ENCODE data around the gene DISC1. TPM values are rescaled to one million over a fixed set of nuclear protein-coding genes. Genes with fewer than 3 reads are reported as not detected.

Gene DISC1
- polyA plus RNA-seq, 12 donors: 5.2 to 8.5 (median 7.0) TPM; not detected in 1

GRCh38 chr1:231814521-231814920 lies 187.9 kb downstream of the DISC1 start:
- no peak for DNase-seq

GRCh38 chr1:231817801-231818200 lies 191.2 kb downstream of the DISC1 start:
- no peak for DNase-seq

GRCh38 chr1:231818337-231818736 lies 191.7 kb downstream of the DISC1 start:
- DNase-seq: peak; percentile 49

GRCh38 chr1:231821281-231821680 lies 194.7 kb downstream of the DISC1 start:
- no peak for DNase-seq

DNA sequence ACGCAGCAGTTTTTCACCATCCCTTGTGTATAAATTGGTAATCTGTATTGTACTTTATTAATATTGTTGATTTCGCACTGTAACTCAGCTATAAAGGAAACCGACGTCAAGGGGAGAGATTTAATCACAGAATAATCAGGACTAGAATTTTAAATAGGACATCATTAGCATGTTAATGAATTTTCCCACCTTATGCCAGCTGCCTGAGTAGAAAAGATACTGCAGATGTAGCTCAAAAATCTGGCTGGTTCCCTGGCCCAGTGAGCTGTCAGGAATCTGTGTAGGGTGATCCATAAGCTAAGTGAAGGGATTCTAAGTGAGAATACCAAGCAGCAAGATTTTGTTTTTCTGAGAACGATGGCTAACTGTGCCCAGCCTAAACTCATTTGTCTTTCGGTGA lies 195.5 kb downstream of the DISC1 start:
- no peak for DNase-seq

DNA sequence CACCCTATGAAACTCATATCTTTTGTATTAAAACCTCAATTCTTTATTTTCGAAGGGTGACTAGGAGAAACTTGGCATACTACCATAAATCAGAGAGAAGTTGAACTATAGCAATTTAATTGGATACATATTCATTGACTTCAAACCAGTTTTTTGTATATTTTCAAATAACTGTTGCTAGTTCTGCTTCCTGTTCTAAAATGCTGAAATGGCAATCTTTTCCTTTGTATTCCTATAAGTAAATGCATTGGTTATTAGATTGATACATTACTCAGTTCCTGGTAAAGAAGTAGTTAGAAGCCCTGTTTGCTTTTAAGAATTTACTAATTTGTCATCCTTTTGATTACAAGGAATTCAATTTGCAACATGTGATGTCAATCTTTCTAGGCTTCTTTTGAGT lies 200.0 kb downstream of the DISC1 start:
- DNase-seq: no peak

DNA sequence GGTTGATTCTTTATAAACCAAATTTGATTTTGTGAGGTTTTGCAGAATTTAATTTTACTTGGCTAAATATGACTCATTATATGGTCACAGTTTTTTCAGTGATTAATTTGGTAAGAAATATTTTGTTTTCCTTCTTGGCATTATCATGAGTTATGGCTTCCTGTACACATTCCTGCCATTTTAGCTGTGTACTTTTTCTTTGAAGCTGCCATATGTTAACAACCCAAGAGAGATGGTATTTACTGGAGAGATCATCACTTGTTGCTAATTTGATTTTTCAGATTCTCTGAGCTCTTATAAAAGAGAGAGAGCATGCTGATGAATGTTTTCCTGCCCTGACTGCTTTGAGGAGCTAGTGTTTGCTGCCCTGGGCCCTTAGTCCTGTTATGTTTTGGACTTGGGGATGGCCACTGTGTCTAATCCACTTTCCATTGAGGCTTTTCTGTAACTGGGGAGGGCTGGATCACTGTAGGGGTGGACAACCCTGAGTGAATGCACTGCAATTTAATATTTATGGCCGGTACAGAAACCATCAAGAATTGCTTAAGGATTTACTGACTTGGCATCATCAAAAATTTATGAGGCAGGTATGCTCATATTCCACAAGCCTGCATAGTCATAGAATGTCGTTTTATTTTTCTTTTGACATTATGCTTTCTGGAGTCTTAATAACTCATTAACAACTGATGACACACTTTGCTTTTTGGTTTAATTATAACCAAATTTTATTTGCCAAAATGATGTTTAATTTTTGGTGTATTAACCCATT lies 200.9 kb downstream of the DISC1 start:
- DNase-seq: no peak

- DNase-seq: no peak
Observed at GRCh38 chr1:231828182-231828920, 201.8 kb downstream of the DISC1 start.

DNA sequence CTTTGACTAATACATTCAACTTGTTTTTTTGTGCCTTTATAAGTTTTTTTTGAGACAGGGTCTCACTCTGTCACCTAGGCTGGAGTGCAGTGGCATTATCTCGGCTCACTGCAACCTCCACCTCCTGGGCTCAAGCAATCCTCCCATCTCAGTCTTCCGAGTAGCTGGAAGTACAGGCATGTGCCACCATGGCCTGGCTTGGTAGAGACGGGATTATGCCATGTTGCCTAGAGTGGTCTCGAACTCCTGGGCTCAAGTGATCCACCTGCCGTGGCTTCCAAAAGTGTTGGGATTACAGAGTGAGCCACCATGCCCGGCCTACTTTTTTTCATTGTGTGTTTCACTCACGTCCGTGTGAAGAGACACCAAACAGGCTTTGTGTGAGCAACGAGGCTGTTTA lies 202.7 kb downstream of the DISC1 start:
- DNase-seq: no peak

DNA sequence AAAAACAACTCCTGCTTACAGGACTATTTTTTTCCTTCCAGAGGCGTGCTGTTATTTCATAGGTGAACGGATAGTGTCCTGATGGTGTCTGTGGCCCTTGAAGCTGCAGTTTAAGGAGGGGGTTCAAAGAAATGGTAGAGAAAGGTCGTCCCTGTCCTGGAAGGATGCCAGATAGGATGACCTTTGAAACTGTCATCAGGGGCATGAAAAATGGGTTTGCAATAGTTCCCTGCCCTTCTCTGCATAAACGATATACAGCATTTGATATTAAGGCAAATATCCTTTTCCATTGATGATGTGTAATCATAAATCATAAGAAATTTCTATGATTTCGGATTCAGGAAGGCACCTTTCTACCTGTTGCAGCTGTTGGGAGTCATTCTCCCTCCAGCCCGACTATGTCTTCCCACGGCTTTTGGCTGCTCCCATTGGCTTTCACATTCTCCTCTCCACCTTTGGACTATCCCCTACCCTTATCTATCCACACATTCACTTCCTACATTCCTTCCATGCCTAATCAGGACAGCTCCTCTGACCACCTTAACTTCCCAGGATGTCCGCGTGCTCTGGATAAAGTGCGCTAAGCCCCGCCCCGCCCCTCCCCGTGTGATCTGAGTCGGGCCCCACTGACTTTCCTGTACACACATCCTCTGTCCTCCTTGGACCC lies 209.8 kb downstream of the DISC1 start:
- no peak for DNase-seq

DNA sequence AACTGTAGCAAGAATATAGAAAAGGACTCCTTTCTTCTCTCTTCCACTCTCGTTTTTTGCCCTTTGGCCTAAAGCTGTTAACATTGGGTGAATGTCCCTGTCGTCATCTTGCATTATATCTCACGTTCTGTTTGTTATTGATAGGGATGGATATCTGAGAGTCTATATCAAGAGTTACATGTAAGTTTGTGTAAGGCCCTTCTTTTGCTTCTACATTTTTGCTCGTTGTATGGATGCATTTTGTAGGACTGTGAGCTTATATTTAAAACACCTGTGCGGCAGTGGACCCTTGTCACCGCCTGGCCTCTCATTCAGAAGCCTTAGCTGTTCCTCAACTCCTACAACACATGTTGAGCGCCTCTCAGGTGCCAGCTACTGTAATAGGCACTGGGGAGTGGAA lies 211.9 kb downstream of the DISC1 start:
- DNase-seq: no peak

DNA sequence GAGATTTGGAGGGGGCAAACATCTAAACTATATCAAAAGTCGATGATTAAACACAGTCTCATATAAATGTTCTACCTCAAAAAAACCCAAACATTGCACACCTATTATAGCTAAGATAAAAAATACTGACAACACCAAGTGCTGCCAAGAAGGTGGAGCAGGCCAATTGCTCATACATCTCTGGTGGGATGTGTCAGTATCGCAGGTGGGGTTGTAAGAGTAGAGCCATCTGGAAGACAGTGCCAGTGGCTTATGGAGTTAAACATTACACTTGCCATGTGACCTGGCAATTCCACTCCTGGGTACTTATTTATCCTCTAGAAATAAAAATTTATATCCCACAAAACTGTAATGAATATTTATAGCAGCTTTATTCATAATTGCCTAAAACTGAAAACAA lies 213.4 kb downstream of the DISC1 start:
- DNase-seq: no peak

GRCh38 chr1:231841616-231842344 lies 215.2 kb downstream of the DISC1 start:
- DNase-seq: no peak

- DNase-seq: no peak
Observed at GRCh38 chr1:231842441-231842840, 215.9 kb downstream of the DISC1 start.

DNA sequence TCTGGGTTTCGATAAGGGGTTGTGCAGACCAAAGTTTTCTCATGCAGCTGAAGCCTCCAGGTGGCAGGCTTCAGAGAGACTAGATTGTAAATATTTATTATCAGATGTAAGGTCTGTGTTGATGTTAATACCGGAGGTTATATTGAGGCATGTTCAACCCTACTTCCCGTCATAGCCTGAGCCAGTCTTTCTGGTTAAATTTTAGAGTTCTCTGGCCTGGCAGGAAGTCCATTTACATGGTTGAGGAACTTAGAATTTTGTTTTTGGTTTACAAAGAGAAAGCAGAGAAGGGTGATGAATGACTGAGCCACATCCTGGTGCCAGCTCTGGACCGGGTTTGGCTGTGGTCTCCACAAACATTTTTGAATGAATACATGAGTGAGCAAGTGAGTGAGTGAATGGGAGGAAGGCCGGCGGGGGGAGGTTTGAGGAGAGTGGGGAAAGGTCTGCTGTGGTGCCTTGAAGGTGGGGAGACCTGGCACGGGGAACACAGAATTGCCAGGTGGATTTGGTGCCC lies 218.5 kb downstream of the DISC1 start:
- DNase-seq: no peak

- no peak for DNase-seq
Observed at GRCh38 chr1:231847612-231848397, 221.2 kb downstream of the DISC1 start.

DNA sequence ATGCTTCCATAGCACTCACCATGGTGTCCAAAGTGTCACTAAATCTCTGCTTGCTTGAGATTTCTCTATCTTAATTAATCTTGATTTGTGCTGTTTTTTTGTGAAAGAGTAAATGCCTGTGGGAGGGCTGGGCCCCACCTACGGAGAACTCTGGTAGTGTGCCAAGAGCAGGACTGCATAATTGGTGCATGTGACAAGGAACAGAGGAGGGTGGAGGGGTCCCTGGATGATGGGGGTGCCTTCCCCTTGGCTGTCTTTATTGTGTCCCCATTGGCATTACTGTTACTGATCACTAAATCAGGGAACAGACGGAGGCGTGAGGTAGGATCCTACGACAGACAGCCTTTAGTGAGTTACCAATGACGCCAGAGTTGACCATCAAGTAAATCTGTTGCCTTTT lies 223.4 kb downstream of the DISC1 start:
- DNase-seq: no peak

- no peak for DNase-seq
Observed at GRCh38 chr1:231850786-231851185, 224.2 kb downstream of the DISC1 start.

GRCh38 chr1:231853588-231854207 lies 227.1 kb downstream of the DISC1 start:
- no peak for DNase-seq

DNA sequence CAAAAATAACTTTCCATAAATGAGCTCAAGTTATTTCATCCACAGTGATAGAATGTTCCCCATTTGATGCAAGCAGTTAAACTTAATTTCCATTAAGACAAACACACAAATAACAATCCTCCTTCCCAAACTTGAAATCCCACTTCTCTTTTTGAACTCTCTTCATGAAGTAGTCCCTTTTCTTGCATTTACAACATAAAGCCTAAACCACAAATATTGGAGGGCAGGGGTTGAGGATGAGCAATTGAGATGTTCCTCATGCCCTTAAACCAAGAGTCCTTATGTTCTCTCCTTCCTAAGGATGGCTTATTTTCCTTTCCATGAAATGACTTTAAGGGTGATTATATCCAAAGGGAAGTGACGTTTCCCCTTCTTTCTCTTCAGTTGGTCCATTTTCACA lies 228.8 kb downstream of the DISC1 start:
- DNase-seq: no peak

DNA sequence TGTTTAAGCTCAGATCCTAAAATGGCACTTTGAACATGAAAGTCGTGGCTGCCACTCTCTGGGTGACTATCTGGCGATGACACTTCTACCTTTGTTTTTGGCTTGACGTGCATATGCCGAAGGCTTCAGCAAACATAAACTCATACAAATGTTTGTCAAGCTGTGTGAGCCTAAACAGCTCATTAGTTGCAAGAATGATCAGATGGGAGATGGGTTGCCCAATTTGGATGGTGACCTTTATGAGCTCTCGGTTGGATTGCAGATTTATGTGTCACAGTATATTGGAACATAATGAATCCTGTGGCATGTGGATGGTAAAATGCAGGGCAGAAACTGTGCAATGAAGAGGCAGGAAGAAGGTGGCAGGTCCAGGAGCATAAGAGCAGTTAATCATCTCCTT lies 229.3 kb downstream of the DISC1 start:
- DNase-seq: no peak

All from muscle of arm (tissue), 12 donors.